Measurements from ENCODE around the gene LIPT1.

Gene LIPT1

GRCh38 chr2:99158599-99158998, 3.8 kb downstream of the LIPT1 start:
- DNase-seq (ENCODE audit: low read depth, low spot score), result no peak
- Histone ChIP-seq H3K36me3 (ENCODE audit: insufficient read depth, low read length) (peaks cover 16% of the 10 kb centered on the region), H3K27ac (no peak overlapping the region), H3K9me3 (ENCODE audit: low read depth, low read length) (no peaks in the 10 kb centered on the region), H3K4me3 (no peak overlapping the region), H3K9ac (ENCODE audit: insufficient read length) (no peak overlapping the region)
- TF ChIP-seq FOXP2 (optimal IDR thresholded peaks at IDR 0.05; ENCODE audit: control extremely low read depth, extremely low read length, insufficient read depth) (no peak), POLR2AphosphoS5 (IDR thresholded peaks at IDR 0.05; ENCODE audit: borderline replicate concordance, low read depth, low read length) (no peak), EZH2 (IDR thresholded peaks at IDR 0.05) (no peak)

DNA sequence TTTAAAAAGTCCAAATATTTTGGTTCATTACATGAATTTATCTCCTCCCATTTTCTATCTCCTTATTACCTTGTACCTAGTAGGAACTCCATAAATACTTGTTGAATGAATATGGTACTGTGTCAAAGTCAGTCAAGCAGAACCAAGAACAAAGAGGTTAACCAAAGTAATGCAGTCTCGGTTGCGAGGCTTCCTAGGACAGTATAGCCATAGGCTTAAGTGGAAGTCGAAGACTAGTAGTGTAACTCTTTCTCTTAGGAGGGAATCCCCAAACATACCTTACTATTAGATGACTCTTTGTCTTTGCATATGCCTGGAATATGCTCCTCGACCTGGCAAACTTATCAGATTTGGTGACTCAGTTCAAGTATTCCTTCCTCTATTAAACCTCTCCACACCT, 4.8 kb downstream of the LIPT1 start:
- DNase-seq (ENCODE audit: low read depth, low spot score), result no peak
- no peak overlapping the region for H3K4me3 ChIP-seq
- no peak for TF ChIP-seq FOXP2 (optimal IDR thresholded peaks at IDR 0.05; ENCODE audit: control extremely low read depth, extremely low read length, insufficient read depth)
- no peak for TF ChIP-seq EZH2 (IDR thresholded peaks at IDR 0.05)
- TF ChIP-seq POLR2AphosphoS5 (IDR thresholded peaks at IDR 0.05; ENCODE audit: borderline replicate concordance, low read depth, low read length), result no peak
- H3K9me3 ChIP-seq (ENCODE audit: low read depth, low read length), result no peaks in the 10 kb centered on the region
- H3K27ac ChIP-seq, result no peak overlapping the region
- H3K36me3 ChIP-seq (ENCODE audit: insufficient read depth, low read length), result peaks cover 16% of the 10 kb centered on the region
- H3K9ac ChIP-seq (ENCODE audit: insufficient read length), result no peak overlapping the region

DNA sequence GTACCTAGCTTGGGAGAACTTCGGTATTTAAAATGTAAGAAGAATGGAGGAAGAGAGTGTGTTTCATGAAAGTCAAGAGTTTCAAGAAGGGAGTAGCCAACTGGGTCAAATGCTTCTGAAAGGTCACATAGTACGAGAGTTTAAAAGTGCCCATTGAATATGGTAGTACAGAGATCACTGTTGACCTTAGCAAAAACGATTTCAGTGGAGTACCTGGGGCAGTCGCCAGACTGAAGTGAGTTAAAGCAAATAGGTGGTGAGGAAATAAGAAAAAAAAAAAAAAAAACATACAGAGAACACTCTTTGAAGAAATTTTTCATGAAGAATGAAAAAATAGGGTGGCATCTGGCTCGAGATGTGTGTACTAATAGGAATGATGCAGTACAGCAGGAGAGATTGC, 11.5 kb downstream of the LIPT1 start:
- H3K4me3 ChIP-seq, result no peak overlapping the region
- no peak for DNase-seq (ENCODE audit: low read depth, low spot score)
- H3K9ac ChIP-seq (ENCODE audit: insufficient read length), result no peak overlapping the region
- H3K27ac ChIP-seq, result no peak overlapping the region
- peaks cover 29% of the 10 kb centered on the region for H3K36me3 ChIP-seq (ENCODE audit: insufficient read depth, low read length)
- H3K9me3 ChIP-seq (ENCODE audit: low read depth, low read length), result no peaks in the 10 kb centered on the region
- TF ChIP-seq FOXP2 (optimal IDR thresholded peaks at IDR 0.05; ENCODE audit: control extremely low read depth, extremely low read length, insufficient read depth) (no peak), EZH2 (IDR thresholded peaks at IDR 0.05) (no peak), POLR2AphosphoS5 (IDR thresholded peaks at IDR 0.05; ENCODE audit: borderline replicate concordance, low read depth, low read length) (no peak)

GRCh38 chr2:99169534-99169933, 14.8 kb downstream of the LIPT1 start:
- H3K36me3 ChIP-seq (ENCODE audit: insufficient read depth, low read length), result peaks cover 29% of the 10 kb centered on the region
- no peak overlapping the region for H3K27ac ChIP-seq
- DNase-seq (ENCODE audit: low read depth, low spot score), result no peak
- TF ChIP-seq EZH2 (IDR thresholded peaks at IDR 0.05) (no peak), POLR2AphosphoS5 (IDR thresholded peaks at IDR 0.05; ENCODE audit: borderline replicate concordance, low read depth, low read length) (no peak)
- no peaks in the 10 kb centered on the region for H3K9me3 ChIP-seq (ENCODE audit: low read depth, low read length)
- H3K4me3 ChIP-seq, result no peak overlapping the region
- no peak overlapping the region for H3K9ac ChIP-seq (ENCODE audit: insufficient read length)

DNA sequence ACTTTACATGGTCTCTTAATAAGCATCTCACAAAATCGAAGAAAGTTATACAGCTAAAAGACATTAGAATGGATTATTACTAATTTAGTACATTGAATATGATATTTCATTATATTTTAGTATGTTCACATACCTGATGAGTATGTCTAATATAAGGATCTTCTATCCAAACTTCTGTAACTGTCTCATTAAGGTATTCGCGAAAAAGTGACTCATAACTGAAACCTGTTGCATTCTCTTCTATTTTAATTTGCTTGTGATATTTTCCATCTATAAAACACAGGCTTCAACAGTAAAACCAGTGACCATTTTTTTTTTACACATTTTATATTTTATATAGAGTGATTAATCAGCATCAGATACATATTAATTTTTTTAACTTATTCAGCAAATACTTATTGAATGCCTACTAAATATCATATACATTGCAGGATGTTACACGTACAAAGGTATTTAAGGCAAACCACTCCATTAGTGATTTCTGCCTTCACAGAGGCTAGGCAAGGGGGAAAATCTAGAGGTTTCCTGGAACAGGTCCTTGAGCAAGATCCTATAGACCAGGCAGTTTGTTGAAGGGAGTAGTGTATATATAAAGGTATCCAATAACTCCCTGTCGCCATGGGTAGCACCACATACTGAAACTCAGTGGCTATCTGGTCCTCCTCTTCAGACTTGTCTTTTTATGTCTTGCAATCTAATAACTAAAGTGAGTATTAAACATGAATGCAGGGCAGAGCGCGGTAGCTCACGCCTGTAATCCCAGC, 16.8 kb downstream of the LIPT1 start:
- DNase-seq (ENCODE audit: low read depth, low spot score), result no peak
- H3K9ac ChIP-seq (ENCODE audit: insufficient read length), result no peak overlapping the region
- H3K9me3 ChIP-seq (ENCODE audit: low read depth, low read length), result no peaks in the 10 kb centered on the region
- no peak overlapping the region for H3K4me3 ChIP-seq
- H3K27ac ChIP-seq, result no peak overlapping the region
- TF ChIP-seq EZH2 (IDR thresholded peaks at IDR 0.05) (no peak), POLR2AphosphoS5 (IDR thresholded peaks at IDR 0.05; ENCODE audit: borderline replicate concordance, low read depth, low read length) (no peak), FOXP2 (optimal IDR thresholded peaks at IDR 0.05; ENCODE audit: control extremely low read depth, extremely low read length, insufficient read depth) (no peak)
- peaks cover 26% of the 10 kb centered on the region for H3K36me3 ChIP-seq (ENCODE audit: insufficient read depth, low read length)

DNA sequence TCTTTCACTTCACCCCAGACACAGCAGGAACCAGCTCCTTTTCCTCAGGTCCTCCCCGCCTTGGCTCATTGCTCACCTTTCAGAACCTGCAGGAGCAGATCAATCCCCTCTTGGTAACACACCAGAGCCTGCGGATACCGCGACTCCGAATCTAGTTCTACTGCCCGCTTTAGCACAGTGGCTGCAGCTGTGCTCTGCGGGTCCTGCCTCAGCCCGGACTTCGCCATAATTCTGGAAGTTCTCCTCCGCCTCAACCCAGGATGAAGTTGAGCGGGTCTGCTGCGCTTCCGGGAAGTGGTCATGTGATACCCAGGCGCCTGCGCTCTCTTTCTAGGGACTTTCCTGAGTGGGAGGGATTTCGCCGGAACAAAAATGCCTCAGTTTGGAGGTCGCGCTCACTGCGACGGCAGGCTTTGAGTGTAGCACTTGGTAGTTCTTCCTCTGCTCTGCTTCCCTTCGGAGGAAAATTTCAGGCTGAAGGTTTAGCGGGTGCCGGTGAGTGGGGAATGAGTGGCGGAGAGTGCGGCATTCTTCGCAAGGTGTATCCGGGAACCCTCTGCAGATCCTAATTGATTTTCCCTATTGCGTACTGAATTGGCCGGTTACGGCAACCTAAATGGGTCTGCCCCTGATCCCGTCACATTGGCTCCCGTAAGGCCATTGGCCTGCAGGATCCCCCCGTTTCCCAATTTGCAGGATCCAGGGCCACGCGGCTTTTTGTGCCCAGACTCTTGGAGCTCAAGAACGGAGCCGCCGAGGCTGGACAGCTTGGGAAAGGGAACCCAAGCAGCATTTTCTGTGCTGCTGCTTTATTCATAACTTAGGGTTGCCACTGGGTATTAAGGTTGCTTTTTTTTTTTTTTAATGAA, 26.2 kb downstream of the LIPT1 start, which contains the start of the genes MITD1 and MRPL30:
TSS of gene MITD1 (minus strand) at position 304 of the 869 bp plus-strand sequence. CDS start at position 227, 77 bp downstream.
TSS of gene MRPL30 (plus strand) at position 430 of the 869 bp plus-strand sequence. CDS start 5,020 bp downstream, outside the sequence.
- Histone ChIP-seq H3K4me3 (peak within 1 kb of the TSS; percentile 99), H3K9ac (ENCODE audit: insufficient read length) (peak within 1 kb of the TSS; percentile 94), H3K9me3 (ENCODE audit: low read depth, low read length) (no peaks in the 10 kb centered on the region), H3K27ac (peak within 1 kb of the TSS; percentile 67; the same call in 1 of the 2 replicates), H3K36me3 (ENCODE audit: insufficient read depth, low read length) (no peaks in the 10 kb centered on the region)
- peak; percentile 96 for DNase-seq (ENCODE audit: low read depth, low spot score)
- TF ChIP-seq FOXP2 (optimal IDR thresholded peaks at IDR 0.05; ENCODE audit: control extremely low read depth, extremely low read length, insufficient read depth) (peak; percentile 57), EZH2 (IDR thresholded peaks at IDR 0.05) (no peak), POLR2AphosphoS5 (IDR thresholded peaks at IDR 0.05; ENCODE audit: borderline replicate concordance, low read depth, low read length) (peak; percentile 95)

DNA sequence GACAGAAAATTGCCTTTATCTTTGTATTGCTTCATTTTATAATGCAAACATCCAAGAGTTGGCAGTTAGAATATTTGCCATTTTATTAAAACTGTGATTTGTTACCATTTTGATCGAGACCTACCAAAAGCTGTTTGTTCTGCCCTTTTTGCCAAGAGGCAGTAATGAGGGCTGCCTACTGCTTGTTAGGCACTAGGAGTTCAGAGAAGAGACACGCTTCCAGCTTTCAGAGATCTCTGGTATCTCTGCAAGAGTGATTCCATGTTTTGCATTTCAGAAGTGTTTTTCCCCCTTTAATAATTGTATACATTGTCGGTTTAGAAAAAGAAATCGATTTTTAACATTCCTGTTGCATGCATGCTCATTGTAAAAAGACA, 26.8 kb downstream of the LIPT1 start:
- Histone ChIP-seq H3K4me3 (peak overlapping the region; percentile 99), H3K36me3 (ENCODE audit: insufficient read depth, low read length) (no peaks in the 10 kb centered on the region), H3K27ac (peak overlapping the region; percentile 67; the same call in 1 of the 2 replicates), H3K9ac (ENCODE audit: insufficient read length) (peak overlapping the region; percentile 94), H3K9me3 (ENCODE audit: low read depth, low read length) (no peaks in the 10 kb centered on the region)
- no peak for DNase-seq (ENCODE audit: low read depth, low spot score)
- TF ChIP-seq EZH2 (IDR thresholded peaks at IDR 0.05) (no peak), FOXP2 (optimal IDR thresholded peaks at IDR 0.05; ENCODE audit: control extremely low read depth, extremely low read length, insufficient read depth) (no peak), POLR2AphosphoS5 (IDR thresholded peaks at IDR 0.05; ENCODE audit: borderline replicate concordance, low read depth, low read length) (no peak)

GRCh38 chr2:99183025-99183424, 28.3 kb downstream of the LIPT1 start:
- H3K9me3 ChIP-seq (ENCODE audit: low read depth, low read length), result no peaks in the 10 kb centered on the region
- H3K36me3 ChIP-seq (ENCODE audit: insufficient read depth, low read length), result peaks cover 9% of the 10 kb centered on the region
- TF ChIP-seq EZH2 (IDR thresholded peaks at IDR 0.05) (no peak), POLR2AphosphoS5 (IDR thresholded peaks at IDR 0.05; ENCODE audit: borderline replicate concordance, low read depth, low read length) (no peak), FOXP2 (optimal IDR thresholded peaks at IDR 0.05; ENCODE audit: control extremely low read depth, extremely low read length, insufficient read depth) (no peak)
- peak overlapping the region; percentile 14; the same call in 1 of the 2 replicates for H3K4me3 ChIP-seq
- no peak overlapping the region for H3K9ac ChIP-seq (ENCODE audit: insufficient read length)
- H3K27ac ChIP-seq, result no peak overlapping the region
- no peak for DNase-seq (ENCODE audit: low read depth, low spot score)
